GM10248 (cell line): ENCODE measurements around the gene DOK5.

Experiments used
- CTCF ChIA-PET: fragments of 300-600 bp; sonication (Branson Sonifier 250); formaldehyde crosslinking; extraction: SDS; loops from one replicate; lab custom pipeline; 2021; ENCODE audit warnings: antibody characterized with exemption; lab: Yijun Ruan, JAX
- POLR2A ChIA-PET: fragments of 350-650 bp; sonication (Branson Sonifier 250); formaldehyde crosslinking; extraction: SDS; loops from one replicate; lab custom pipeline; 2020; ENCODE audit warnings: antibody characterized with exemption; lab: Yijun Ruan, JAX
- DNase-seq: peaks from one replicate; pipeline ENCODE4 v3.0.0; 2012; ENCODE audit errors: extremely low spot score
- CTCF ChIP-seq: IDR thresholded peaks from 2 replicates; pipeline ENCODE4 v1.5.1; 2012; ENCODE audit warnings: mild to moderate bottlenecking, low read depth; ENCODE audit errors: extremely low read depth, missing control alignments, control extremely low read depth

Gene DOK5

GRCh38 chr20:54556406-54556805 lies 81.0 kb downstream of the DOK5 start:
- DNase-seq = no peak
- TF ChIP-seq CTCF = no peak
- ChIA-PET POLR2A (no interaction called here), CTCF (no interaction called here)

- ChIA-PET CTCF (interaction anchor here (0.9 kb wide), 1 partner anchor 20 kb away, joined by 3 read pairs; no protein-coding TSS in a partner anchor), POLR2A (interaction anchor here (0.5 kb wide), 1 partner anchor 1532 kb away, joined by 3 read pairs; no protein-coding TSS in a partner anchor)
- no peak for DNase-seq
- no peak for TF ChIP-seq CTCF
Measured at GRCh38 chr20:54557806-54558590, 82.6 kb downstream of the DOK5 start.

- CTCF ChIA-PET = no interaction called here
- POLR2A ChIA-PET = no interaction called here
- no peak for DNase-seq
- TF ChIP-seq CTCF = no peak
Measured at GRCh38 chr20:54559890-54560289, 84.5 kb downstream of the DOK5 start.

GRCh38 chr20:54560357-54560756 lies 85.0 kb downstream of the DOK5 start:
- no peak for TF ChIP-seq CTCF
- CTCF ChIA-PET = no interaction called here

GRCh38 chr20:54565255-54565654 lies 89.9 kb downstream of the DOK5 start:
- ChIA-PET CTCF (interaction anchor here (1.2 kb wide), 1 partner anchor 18 kb away, joined by 3 read pairs; no protein-coding TSS in a partner anchor), POLR2A (no interaction called here)
- no peak for TF ChIP-seq CTCF
- DNase-seq = no peak

More at GRCh38 chr20:54560357-54560756, 85.0 kb downstream of the DOK5 start:
- POLR2A ChIA-PET = no interaction called here
- no peak for DNase-seq

- ChIA-PET CTCF (no interaction called here), POLR2A (no interaction called here)
- DNase-seq = no peak
- TF ChIP-seq CTCF = no peak
Measured at GRCh38 chr20:54566031-54566688, 90.8 kb downstream of the DOK5 start.
